ENCODE data around the gene IRGM. TPM values are rescaled to one million over a fixed set of nuclear protein-coding genes. Genes with fewer than 3 reads are reported as not detected.
"Not testable (repeated sequence)": the region's sequence is repeated elsewhere in the genome, so short reads cannot be mapped to it uniquely, and the experiment has no call there.

The IRGM gene, protein sequence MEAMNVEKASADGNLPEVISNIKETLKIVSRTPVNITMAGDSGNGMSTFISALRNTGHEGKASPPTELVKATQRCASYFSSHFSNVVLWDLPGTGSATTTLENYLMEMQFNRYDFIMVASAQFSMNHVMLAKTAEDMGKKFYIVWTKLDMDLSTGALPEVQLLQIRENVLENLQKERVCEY
- total RNA-seq (2021; fragmentation: NEBNext Ultra II Directional; extraction: Animal tissue kit (Norgen Biotek cat#: 25700)) (not detected in 2 replicates), polyA plus RNA-seq (2011; rRNA removed) (0.11 TPM in 2 replicates), polyA minus RNA-seq (2011; rRNA and poly(A)+ RNA removed) (0.32 and 0.39 TPM in 2 replicates)
- polyA plus RNA-seq (2011; cell fraction: cytosol; rRNA removed) = 0.19 TPM
- polyA plus RNA-seq (2011; cell fraction: nucleus; rRNA removed) = 0.27 TPM
- polyA plus RNA-seq (2012, experiment 1 of 2) = 0.11 TPM in 1 of 4 replicates, not detected in the others
- polyA plus RNA-seq (2012, experiment 2 of 2) = not detected
- not detected for polyA plus RNA-seq (2013, experiment 1 of 2)
- not detected for polyA plus RNA-seq (2013, experiment 2 of 2)
- not detected for polyA minus RNA-seq (2011; cell fraction: cytosol; rRNA and poly(A)+ RNA removed)
- polyA minus RNA-seq (2011; cell fraction: nucleus; rRNA and poly(A)+ RNA removed) = 1.4 TPM
- long read RNA-seq, experiment 1 = 0 reads
- long read RNA-seq, experiment 2 = 0 reads

DNA sequence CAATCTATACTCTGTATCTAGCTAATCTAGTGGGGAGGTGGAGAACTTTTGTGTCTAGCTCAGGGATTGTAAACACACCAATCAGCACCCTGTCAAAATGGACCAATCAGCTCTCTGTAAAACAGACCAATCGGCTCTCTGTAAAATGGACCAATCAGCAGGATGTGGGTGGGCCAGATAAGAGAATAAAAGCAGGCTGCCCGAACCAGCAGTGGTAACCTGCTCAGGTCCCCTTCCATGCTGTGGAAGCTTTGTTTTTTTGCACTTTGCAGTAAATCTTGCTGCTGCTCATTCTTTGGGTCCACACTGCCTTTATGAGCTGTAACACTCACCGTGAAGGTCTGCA is at the start of gene IRGM:
Gene IRGM (plus strand): TSS at position 214 of the 346 bp plus-strand sequence. CDS start 1,603 bp downstream, outside the sequence.
- H4K8ac ChIP-seq (ENCODE audit: extremely low read depth, insufficient read depth, low read length); H3K79me2 ChIP-seq (ENCODE audit: control insufficient read depth in 1 of 2, insufficient read depth in 2 of 2, low read length in 2 of 2); H3K23me2 ChIP-seq (ENCODE audit: low read depth, low read length); H3K56ac ChIP-seq (replicated peaks; ENCODE audit: insufficient read length, low read depth, low read length); H2BK120ac ChIP-seq (replicated peaks; ENCODE audit: low read depth, low read length); H2BK20ac ChIP-seq (ENCODE audit: low read length); H3K27me3 ChIP-seq (replicated peaks in 1 of 4; ENCODE audit: control insufficient read depth in 3 of 4, extremely low read depth in 1 of 4, insufficient read depth in 3 of 4, low read length in 3 of 4); H3K4me3 ChIP-seq (ENCODE audit: extremely low read depth in 1 of 4, insufficient read depth in 2 of 4, low read depth in 3 of 4, low read length in 4 of 4); H3K23ac ChIP-seq (ENCODE audit: insufficient read length); H3K36me3 ChIP-seq (ENCODE audit: control insufficient read depth in 2 of 4, insufficient read depth in 4 of 4, low read length in 3 of 4); H4K20me1 ChIP-seq (replicated peaks in 1 of 2; ENCODE audit: control insufficient read depth in 1 of 2, insufficient read depth in 2 of 2, low read length in 2 of 2); H3K4me2 ChIP-seq (ENCODE audit: insufficient read depth in 1 of 2, low read depth in 2 of 2, low read length in 2 of 2); DNase-seq (ENCODE audit: low read depth in 1 of 2, low spot score in 2 of 2); H3K79me1 ChIP-seq (ENCODE audit: low read depth, low read length); H4K91ac ChIP-seq (replicated peaks; ENCODE audit: insufficient read length, low read length); H4K5ac ChIP-seq (ENCODE audit: insufficient read length, low read depth, low read length); H3K18ac ChIP-seq (ENCODE audit: extremely low read depth, low read length); H3K27ac ChIP-seq (ENCODE audit: low read depth, low read length); H3K14ac ChIP-seq (ENCODE audit: insufficient read length); H2BK5ac ChIP-seq (ENCODE audit: low read depth, low read length); H2BK15ac ChIP-seq (ENCODE audit: low read length); FAIRE-seq; H3K4me1 ChIP-seq (replicated peaks in 1 of 4; ENCODE audit: control insufficient read depth in 3 of 4, insufficient read depth in 4 of 4, low read length in 3 of 4); H3K9me3 ChIP-seq (ENCODE audit: insufficient read depth in 2 of 2, low read depth in 1 of 2, low read length in 1 of 2); H2AK5ac ChIP-seq (ENCODE audit: low read depth, low read length); H3K9ac ChIP-seq (replicated peaks in 1 of 4; ENCODE audit: extremely low read depth in 1 of 4, low read depth in 3 of 4, low read length in 3 of 4); H2BK12ac ChIP-seq (ENCODE audit: low read depth, low read length); H3K4ac ChIP-seq (replicated peaks; ENCODE audit: insufficient read length, low read depth, low read length): not testable (repeated sequence)
- 83% methylated on average over 3 of the region's 3 CpGs; no CpG with 5 or more reads in 1 of the 2 experiments for WGBS, 2 experiments (ENCODE audit: extremely low coverage in 1 of 2, insufficient coverage in 1 of 2, insufficient read length in 1 of 2, insufficient replicate concordance in 2 of 2, low coverage in 1 of 2, low lambda C conversion rate in 2 of 2, missing lambda C conversion rate in 1 of 2)
- POLR2A ChIA-PET (ENCODE audit: partially characterized antibody) = interaction anchor here (0.6 to 2.7 kb wide), 3 partner anchors 88 to 262 kb away, joined by 5 to 7 read pairs (median 7); partner anchors contain the start of genes DCTN4 and RBM22
- peak within 1 kb of the TSS; percentile 81 for H2AFZ ChIP-seq (ENCODE audit: low read length)
- CTCF ChIA-PET (ENCODE audit: partially characterized antibody) = interaction anchor here (0.6 to 4.6 kb wide), 34 partner anchors 10 to 553 kb away, joined by 3 to 88 read pairs (median 4); partner anchors contain the start of genes RBM22 and SMIM3

All from H1 (cell line).